Frontal cortex (tissue), 4 donors: ENCODE data around the gene EXOC6B. TPM values are rescaled to one million over a fixed set of nuclear protein-coding genes. Genes with fewer than 3 reads are reported as not detected.

Source experiments
- DNase-seq, 2 donors: peaks; one replicate each; pipeline ENCODE4 v3.0.0; 2012; ENCODE audit warnings: low spot score in 2 of 2
- FAIRE-seq: peaks from 2 replicates; lab custom pipeline; 2012; peaks lifted over from hg19 to GRCh38; lab: Jason Lieb, UNC
- total RNA-seq: library from RNA; depleted of rRNA; stranded (reverse); fragments of >200 nt; gene quantifications from one replicate; pipeline ENCODE4 v1.2.3, GENCODE V29; 2014
- donor health status: control.
- donor health status: control.
- donor health status: control.

Gene EXOC6B
- total RNA-seq, 1 donor from 2014 or later: 232 TPM

DNA sequence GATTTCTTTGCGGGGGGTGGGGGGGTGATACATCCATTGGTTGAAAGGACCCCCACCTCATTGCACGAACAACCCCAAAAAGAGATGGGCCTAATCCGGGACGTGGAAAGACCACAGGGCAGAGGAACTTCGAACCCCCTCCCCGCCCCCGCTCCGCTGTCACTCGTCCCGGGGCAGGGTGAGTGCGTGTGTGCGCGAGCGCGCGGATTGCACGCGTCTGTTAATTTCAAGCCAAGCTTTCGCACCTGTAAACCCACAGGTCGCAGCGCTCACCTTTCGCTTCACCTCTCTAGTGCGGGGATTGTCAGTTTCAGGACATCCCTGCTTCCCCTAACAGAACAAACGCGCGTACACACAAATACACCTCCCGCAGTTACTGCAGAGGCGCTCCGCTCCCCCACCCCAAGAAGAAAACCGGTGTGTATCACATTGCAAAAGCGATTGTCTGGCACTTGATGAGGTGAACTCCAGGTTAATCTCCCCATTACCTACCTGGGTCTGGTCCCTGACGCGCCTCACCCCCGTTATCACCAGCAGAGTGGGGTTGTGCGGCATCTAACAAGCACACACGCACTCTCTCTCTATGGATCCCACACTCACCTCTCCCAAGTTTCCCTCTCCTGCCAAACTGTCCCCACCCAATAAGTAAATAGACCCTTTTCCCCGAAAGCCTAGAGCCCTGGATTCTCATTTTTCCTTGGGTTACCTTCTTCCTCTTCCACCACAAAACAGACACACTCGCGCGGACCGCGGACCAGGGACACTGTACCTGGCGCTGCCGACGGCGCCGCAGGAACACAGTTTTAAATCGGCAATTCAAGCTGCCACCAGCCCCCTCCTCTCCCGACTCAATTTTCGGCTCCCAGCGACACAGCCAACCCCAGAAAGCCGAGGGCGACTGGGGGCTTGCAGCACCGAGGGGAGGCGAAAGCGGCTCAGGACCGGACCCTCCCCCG, 679.2 kb downstream of the EXOC6B start:
- no peak for DNase-seq
- FAIRE-seq: no peak

DNA sequence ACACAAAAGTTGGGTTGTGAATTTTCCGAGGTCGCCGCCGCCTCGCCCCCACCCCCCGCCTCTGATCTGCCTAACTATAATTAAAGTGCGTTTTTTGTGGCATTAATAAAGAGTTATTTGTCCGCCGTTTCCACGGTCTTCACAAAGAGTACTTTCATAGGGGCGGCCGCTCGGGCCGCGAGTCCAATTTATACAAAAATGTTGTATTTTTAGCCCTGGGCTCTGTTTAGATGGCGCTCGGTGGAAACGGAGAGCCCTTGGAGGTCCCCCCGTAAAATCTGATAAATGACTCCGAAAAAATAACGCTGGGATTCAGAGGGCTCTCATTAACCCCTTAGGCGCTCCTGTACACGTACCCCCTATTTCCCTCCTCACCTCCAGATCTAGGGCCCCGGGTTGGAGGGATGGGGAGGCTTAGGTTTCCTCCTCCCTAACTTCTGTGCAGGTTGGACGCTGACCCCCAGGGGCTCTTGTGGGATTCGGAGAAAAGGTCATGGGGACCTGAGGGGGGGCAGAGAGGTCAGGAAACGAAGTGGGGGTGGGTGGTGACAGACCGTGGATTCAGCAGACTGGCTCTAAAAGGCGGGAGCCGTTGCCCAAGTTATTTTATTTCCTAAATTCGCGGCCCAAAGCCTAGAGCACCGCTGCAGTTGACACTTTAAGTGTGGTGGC, 680.0 kb downstream of the EXOC6B start:
- no peak for FAIRE-seq
- DNase-seq: peak in 1 of 2 donors; percentile 73

DNA sequence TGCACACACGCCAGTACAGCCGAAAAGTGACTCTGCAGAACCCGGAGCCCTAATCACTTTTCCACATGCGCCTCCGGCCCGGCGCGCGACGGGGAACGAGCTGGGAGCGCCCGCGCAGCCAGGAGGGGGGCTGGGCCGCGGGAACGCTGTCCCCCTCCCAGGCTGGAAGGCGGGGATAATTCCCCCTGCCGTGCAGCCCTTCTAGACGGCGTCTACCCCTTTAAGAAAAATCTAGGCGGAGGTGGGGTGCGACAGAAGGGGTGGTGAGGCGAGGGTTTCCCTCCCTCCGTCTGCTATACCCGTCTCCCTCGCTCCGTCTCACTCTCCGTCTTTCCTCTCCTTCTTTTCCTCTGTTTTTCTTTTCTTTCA, 680.6 kb downstream of the EXOC6B start:
- DNase-seq (peak in 1 of 2 donors; percentile 70), FAIRE-seq (no peak)

DNA sequence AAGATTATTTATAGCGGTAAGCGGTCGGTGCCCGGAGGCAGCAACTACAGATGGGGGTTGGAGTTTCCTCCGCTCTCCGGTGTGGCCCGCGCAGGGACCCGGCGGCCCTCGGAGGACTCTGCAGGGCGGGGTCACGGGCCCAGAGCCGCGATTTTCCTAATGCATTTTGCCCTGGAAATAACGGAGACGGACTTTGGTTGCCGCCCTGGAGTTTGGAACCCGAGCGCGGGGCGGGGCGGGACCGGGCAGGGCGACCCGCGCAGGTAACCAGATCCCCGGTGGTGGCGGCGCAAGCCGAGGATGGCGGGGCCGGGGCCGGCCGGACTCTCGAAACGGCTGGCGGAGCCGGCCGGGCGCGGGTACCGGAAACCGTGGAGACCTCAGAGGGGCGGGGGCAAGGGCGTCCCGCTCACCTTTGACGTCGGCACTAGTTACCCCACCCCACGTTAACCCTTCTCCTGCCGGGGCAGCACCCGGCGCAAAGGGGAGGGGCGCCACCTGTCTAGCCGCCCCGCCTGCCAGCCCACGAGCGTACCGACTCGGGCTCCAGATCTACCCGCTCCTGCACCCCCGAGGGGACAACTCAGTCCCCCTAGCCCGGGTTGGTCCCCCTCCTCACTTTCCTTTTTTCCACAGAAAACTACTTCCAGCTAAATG, 681.1 kb downstream of the EXOC6B start:
- FAIRE-seq: no peak
- peak in 1 of 2 donors; percentile 68 for DNase-seq

DNA sequence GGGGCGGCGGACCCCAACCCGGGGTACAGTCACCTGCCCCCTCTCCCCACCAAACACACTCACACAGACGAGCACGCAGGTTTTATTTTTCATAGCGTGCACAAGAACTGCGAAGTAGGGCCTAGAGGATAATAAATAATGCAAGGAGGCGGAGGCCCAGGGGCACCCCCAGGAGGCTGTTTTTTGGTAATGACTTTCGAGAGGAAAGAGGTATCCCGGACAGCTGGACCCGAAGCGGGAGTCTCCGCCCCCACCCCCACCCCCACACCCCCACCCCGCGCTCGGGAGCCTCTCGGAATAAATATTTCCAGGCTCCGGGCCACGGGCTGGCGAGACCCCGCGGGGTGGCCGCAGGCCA, 681.6 kb downstream of the EXOC6B start:
- no peak for FAIRE-seq
- no peak for DNase-seq

DNA sequence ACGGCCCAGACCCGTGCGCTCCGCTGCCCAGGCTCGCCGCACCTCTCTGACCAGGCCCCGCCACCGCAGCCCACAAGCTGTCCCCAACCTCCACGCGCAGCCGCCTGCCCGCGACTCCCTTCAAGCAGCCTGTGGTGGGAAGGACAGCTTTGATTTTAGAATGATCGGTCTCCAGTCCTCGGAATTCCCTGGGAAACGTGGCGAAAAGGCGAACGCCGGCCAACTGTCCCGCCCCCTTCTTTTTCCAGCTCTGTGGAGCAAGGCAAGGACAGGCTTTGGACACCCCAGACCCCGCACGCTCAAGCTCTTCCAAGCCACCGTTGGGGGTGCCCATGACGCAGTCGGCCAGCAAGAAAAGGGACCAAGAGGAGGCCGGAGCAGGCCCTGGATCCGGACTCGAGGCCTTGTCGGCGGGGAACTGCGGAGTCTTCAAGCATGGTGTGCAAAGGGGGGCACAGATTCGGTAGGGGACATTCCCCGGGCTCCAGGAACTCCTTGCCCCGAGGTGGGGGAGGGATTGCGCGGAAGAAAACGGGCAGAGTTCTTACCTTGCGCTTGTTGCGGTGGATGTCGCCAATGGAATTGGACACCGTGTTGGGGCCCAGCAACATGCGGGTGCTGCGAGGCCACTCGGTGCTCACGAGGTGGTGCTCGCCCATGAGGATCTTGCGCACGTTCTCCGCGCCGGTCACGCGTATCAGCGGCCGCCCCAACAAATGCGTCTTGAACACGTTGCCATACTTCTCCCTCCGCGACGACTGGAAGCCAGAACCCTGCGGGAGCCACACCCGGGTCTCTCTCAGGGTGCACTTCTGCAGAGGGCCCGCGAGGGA, 682.2 kb downstream of the EXOC6B start:
- no peak for DNase-seq
- no peak for FAIRE-seq

DNA sequence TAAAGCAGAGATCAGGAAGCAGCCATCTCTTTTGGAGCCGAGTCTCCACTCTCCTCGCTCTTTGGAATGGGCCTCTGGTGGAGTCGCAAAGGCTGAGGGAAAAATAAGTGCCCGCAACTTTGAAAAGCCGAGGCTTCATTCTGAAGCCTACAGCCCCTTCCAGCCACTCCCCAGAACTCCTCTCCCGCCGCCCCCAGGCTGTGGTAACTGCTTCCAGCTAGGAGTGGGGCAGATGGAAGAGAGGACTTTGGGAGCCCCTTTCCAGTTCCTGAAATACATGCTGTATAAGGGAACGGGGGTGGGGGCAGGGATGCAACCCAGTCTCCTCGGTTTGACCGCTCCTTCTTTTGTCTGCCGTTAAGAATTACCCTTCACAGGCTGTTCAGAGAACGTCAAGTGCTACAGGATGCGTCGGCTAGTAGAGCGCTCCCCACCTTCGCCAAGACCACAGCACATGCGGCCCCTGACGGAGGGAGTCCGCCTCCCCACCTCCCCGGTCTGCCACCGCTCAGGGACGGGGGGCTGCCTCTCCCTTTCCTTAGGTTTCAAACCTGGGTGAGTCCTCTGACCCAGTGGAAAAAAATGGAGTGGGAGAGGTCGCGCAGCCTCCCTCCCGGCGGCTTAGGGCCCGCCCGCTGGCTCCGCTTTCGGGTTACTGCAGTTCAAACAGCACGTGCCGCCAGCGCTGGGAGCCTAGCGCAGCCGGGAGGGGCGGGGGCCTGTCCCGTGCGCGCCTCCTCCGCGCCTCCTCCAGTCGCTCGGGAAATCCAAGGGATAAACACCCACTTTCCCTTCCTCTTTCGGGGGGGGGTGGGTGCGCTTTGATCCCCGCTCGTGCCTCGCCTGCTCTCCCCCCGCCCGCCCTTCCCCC, 683.0 kb downstream of the EXOC6B start:
- peak; percentile 74 to 77 for DNase-seq
- no peak for FAIRE-seq

DNA sequence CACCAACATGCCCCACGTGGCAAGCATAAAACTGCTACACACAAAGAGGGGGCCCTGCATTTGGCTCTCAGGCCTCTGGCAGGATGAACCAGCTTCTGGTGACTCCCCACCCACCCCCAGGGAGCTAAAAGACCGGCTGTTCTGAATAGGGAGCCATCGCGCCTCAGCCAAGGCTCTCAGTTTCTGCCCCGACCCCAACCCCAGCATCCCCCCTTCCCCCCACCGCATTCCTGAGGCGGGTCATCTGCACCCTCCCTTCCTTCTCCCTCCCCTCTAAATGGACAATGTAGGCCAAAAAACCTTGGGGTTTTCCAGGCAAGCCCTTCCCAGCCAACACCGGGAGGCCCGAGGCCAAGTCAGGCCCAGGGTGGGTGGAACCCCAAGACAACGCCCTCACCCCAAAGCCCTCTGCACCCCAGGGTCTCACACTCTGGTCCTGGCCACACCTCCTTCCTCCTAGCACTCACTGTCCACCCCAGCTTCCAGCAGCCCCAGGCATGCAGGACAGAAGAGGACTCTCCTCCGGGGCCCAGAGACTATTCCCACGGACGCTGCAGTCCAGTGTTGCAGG, 683.9 kb downstream of the EXOC6B start:
- DNase-seq: no peak
- no peak for FAIRE-seq

DNA sequence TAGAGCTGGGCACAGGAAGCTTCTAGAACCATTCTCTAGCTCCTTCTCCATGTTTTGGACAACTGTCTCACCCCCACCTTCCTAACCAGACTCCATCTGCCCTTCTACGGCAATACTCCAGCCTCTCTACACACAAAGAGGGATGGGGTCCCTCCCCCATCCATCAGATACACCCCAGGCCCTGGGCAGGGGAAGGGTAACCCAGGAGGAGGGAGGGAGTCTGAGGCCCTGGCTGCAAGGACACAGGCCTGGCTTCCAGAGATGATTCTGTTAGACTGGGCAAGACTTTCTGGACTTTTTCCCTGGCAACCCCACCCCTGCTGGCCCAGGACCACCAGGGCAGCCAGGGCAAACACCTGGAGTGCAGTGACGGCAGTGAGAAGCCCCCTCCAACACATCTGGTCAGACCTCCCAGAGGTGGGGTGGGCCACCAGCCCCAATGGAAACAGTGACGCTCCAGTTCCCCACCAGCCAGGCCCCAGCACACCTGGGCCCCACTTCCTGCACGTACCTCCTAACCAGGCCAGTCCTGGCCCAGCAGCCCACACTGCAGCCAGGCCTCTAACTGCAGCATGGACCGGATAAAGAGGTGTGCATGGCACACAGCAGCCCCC, 684.7 kb downstream of the EXOC6B start:
- no peak for FAIRE-seq
- DNase-seq: no peak

DNA sequence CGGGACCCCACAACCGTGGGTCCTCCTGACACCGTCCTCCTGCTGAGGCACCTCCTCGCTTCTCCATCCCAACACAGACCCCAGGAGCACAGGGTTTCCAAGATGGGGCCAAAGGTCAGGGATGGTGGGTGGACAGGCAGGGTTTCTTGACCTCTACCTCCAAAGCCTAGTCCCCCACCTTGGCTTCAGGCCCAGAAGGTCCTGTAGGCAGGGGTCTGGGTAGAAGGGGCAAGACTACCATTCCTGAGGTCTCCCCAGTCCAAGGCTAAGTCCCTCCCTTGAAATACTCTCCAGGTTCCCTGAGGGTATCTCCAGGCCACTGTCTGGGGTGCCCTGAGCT, 685.2 kb downstream of the EXOC6B start:
- no peak for DNase-seq

DNA sequence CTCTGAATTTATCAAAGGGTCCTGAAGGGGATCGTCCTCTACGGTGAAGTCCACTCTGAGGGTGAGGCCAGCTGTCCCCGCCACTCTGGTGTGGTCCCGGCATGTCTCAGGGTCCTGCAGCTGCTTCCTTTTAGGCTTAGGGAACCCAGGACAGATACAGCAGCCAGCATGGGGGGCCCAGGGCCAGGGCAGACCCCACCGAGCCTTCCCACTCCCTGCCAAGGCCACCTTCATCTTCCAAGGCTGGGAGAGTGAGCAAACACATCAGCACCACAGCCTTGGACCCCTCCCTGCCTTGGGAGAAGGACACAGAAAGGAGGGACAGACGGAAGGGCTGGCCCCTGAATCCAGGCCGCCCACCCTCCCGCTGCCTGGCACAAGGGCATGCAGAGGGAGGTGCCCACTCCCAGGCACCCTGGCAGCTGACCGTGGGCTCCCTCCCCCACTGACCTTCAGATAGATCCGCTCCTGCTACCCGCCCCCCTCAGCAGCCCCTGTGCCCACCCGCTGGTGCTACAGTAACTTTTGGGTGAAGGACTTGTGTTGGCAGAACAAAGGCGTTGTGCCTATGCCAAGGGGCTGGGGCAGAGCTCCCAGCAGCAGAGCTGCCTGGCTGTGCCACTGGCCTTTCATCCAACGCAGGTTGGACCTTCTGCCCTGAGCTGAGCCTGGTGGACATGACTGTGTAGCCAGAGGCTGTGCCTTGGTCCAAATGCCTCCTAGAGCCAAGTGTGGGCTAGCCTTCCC, 685.8 kb downstream of the EXOC6B start:
- no peak for DNase-seq
- no peak for FAIRE-seq

More for the DNA sequence above, 685.2 kb downstream of the EXOC6B start:
- no peak for FAIRE-seq

DNA sequence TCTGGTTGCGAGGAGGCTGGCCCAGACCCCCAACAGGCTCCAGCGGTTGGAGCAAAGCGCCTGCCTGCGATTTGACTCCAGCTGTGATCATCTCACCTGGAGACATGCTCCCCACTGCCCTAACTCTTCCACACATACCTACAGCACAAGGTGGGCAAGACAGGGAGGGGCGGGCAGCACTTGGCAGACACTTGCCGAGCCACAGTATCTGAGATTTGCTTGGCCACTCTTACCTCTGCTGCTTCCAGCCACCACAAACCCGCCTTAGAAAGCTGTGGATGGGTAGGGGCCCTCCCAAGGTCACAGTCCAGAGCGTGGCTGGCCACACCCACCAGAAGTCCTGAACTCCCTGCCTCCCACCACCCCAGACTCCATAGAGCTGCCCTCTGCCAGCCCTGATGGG, 686.4 kb downstream of the EXOC6B start:
- DNase-seq (no peak), FAIRE-seq (no peak)

DNA sequence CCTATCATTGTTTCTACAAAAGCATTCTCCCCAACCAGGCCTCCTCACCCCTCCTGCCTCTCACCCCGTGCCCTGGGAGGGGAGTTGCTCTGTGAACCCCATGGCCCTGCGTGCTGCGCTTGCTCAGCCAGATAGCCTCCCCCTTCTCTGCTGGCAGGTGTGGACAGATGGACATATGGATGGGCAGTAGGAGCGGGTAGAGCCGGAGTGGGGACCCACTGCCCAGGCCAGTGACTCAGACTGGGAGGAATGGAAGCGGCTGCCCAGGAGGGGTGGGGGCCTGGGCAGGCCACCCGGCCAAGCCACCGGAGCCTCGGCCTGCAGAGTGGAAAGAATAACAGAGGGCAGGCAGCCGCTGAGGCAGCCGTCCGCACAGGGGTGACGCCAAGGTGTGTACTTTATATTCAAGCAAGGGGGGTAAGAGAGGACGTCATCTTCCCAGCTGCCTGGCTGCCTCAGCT, 686.9 kb downstream of the EXOC6B start:
- FAIRE-seq (no peak), DNase-seq (no peak)

DNA sequence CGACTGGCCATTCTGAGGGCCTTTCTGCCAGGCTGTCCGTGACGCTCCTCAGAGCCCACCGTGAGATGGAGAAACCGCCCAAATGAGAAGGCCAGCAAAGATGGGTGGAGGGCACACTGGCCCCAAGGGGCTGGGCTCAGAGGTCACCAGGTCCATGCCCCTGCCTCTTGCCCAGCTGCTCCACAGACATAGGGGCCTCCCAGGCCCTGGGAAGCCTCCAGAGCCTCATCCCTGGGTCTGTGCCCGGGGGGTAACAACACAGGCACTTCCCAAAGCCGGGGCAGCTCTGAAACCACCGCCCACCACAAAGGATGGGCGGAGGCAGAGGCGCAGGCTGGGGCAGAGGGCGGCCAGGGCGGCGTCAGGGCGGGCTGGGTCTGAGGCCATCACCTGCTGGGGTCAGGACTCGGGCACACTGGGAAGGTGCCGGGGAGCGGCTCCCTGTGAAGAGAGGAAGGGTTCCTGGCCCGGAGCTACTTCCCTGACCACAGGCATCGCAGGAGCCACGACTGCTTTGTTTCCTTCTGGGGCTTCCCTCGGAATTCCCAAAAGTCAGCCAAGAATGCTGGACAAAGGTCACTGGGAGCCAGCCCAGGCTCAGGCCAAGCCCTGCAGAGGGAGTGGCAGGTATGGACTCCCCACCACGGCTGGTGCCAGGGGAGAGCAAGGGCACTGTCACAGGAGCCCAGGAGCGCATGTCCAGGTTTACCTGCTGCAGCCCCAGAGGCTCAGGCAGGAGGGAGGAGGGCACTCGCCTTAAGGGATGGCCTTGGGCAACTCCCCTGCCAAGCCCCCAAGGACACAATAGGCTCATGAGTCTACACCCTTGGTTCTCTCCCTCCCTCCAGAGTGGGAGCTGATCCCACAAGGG, 687.6 kb downstream of the EXOC6B start:
- FAIRE-seq (no peak), DNase-seq (no peak)

DNA sequence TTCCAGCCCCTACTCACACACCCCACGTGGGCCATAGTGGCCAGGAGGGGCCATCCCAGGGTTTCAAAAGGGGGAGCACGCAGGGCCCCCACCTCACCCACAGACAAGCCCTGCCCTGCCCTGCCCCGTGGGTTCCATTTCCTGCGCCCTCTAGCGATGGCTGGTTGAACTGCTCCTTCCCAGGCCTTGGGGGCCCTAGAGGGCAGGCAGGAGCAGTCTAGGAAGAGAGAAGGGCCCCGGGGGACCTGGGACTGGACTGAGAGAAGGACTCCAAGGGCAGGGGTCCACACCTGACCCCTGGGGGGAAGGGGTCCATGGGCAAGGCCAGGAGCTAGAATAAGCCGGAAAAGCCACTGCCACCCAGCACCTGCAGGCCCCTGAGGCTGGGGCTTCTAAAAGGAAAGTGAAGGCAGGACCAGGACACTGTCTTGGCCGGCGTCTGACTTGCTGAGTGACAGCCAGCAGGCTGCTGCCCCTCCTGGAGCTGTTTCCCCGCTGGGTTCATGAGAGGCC, 688.3 kb downstream of the EXOC6B start:
- DNase-seq: peak; percentile 70 to 81
- no peak for FAIRE-seq

DNA sequence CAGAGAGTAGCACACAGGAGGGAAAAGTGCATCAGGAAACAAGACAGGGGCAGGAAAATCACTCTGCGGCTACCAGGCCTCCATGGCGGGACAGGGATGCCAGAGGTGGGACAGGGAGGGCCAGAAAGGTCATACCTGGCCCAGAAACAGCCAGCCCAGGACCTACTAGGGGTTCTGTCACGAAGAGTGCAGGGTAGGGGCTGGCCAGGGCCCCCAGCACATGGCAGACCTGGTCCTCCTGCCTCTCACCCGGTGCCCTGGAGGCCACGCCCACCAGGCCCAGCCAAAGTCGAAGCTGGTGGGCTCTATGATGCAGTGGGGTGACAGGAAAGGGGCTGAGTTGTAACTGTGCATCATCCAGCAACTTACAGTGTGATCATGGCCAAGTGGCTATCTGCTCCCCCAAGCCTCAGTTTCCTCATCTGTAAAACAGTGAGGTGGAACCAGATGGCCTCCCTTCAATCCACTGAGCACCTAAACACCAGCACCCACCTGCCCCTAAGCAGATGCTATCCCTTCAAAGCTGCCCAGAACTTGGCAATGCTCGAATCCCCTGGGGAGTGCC, 688.8 kb downstream of the EXOC6B start:
- FAIRE-seq: no peak
- no peak for DNase-seq
